Fibroblast of lung (primary cell): ENCODE measurements around the gene NUDT22. TPM values are rescaled to one million over a fixed set of nuclear protein-coding genes. Genes with fewer than 3 reads are reported as not detected.
A peak's percentile ranks its signal among the peaks of the same experiment; 100 is the strongest.

Source experiments
- DNase-seq, 2 donors: peaks; one replicate each; pipeline versions ENCODE4 v3.0.0 to v3.0.0-alpha.2; 2010; ENCODE audit warnings: low read depth in 2 of 2
- H2AFZ ChIP-seq: 2 replicates; pipeline ENCODE4 v1.5.1; 2012; ENCODE audit warnings: low read length, control low read depth, inconsistent platforms
- H3K27ac ChIP-seq: 2 replicates; pipeline ENCODE4 v1.5.1; 2011; ENCODE audit warnings: low read length, control low read depth; ENCODE audit not compliant: insufficient read depth
- H3K27me3 ChIP-seq: 2 replicates; pipeline ENCODE4 v1.5.1; 2011; ENCODE audit warnings: mild to moderate bottlenecking, low read length; ENCODE audit not compliant: control insufficient read depth, insufficient read depth
- H3K36me3 ChIP-seq: 2 replicates; pipeline ENCODE4 v1.5.1; 2011; ENCODE audit warnings: low read length; ENCODE audit not compliant: control insufficient read depth, insufficient read depth
- H3K4me1 ChIP-seq: 2 replicates; pipeline ENCODE4 v1.5.1; 2011; ENCODE audit warnings: low read length; ENCODE audit not compliant: control insufficient read depth, insufficient read depth; ENCODE audit errors: extremely low read depth
- H3K4me2 ChIP-seq: 2 replicates; pipeline ENCODE4 v1.5.1; 2011; ENCODE audit warnings: low read length, control low read depth; ENCODE audit not compliant: insufficient read depth; ENCODE audit errors: extremely low read depth
- H3K4me3 ChIP-seq, 4 experiments: fragments of 200-600 bp in 1 of 4; sonication (generic) in 1 of 4; replicated peaks in 1 of 4; 2 replicates each; pipeline ENCODE4 v1.5.1; 2011 to 2016; ENCODE audit warnings: low read length in 4 of 4, low read depth in 3 of 4, mild to moderate bottlenecking in 3 of 4, control low read depth in 2 of 4, inconsistent platforms in 1 of 4, mixed read lengths in 1 of 4; ENCODE audit not compliant: insufficient read depth in 1 of 4; ENCODE audit errors: control extremely low read depth in 1 of 4
- H3K79me2 ChIP-seq: 2 replicates; pipeline ENCODE4 v1.5.1; 2012; ENCODE audit warnings: mild to moderate bottlenecking, low read length, inconsistent platforms; ENCODE audit not compliant: control insufficient read depth, insufficient read depth
- H3K9ac ChIP-seq: 2 replicates; pipeline ENCODE4 v1.5.1; 2011; ENCODE audit warnings: mild to moderate bottlenecking, low read length, control low read depth; ENCODE audit not compliant: insufficient read depth
- H3K9me3 ChIP-seq: 2 replicates; pipeline ENCODE4 v1.5.1; 2012; ENCODE audit warnings: low read depth, low read length; ENCODE audit not compliant: control insufficient read depth, insufficient read depth
- H4K20me1 ChIP-seq: 2 replicates; pipeline ENCODE4 v1.5.1; 2011; ENCODE audit warnings: low read length; ENCODE audit not compliant: control insufficient read depth, insufficient read depth; ENCODE audit errors: extremely low read depth
- CTCF ChIP-seq, 2 donors: IDR thresholded peaks in 1 of 2; conservative IDR thresholded peaks in 1 of 2; 1 replicate in 1 of 2; 2 replicates in 1 of 2; pipeline ENCODE4 v1.5.1; 2011 to 2012; ENCODE audit warnings: low read length in 2 of 2, control low read depth in 1 of 2, inconsistent platforms in 1 of 2, low read depth in 1 of 2, mild to moderate bottlenecking in 1 of 2
- EZH2 ChIP-seq: IDR thresholded peaks from 2 replicates; pipeline ENCODE4 v1.5.1; 2012; ENCODE audit warnings: low read length, control low read depth, mild to moderate bottlenecking; ENCODE audit errors: missing control alignments
- polyA plus RNA-seq, 2 donors: library from polyadenylated mRNA; depleted of rRNA in 1 of 2; stranded (reverse) in 1 of 2; unstranded in 1 of 2; fragments of >200 nt; gene quantifications; 2 replicates each; pipeline ENCODE4 v1.2.1, GENCODE V29; 2011 to 2012; ENCODE audit warnings: missing spikeins in 1 of 2
- total RNA-seq: library from RNA; depleted of rRNA; stranded (reverse); fragments of >200 nt; gene quantifications from 2 replicates; pipeline ENCODE4 v1.2.1, GENCODE V29; 2014

NUDT22 gene
- total and polyA plus RNA-seq, 2 donors (not counting 1 experiment from before 2014, with no cell fraction given), result 18.5 to 71.5 TPM

- Histone ChIP-seq H3K9ac (no peak overlapping the region), H4K20me1 (no peaks in the 10 kb centered on the region), H3K79me2 (peaks cover 8% of the 10 kb centered on the region), H3K27me3 (no peaks in the 10 kb centered on the region), H3K4me3 (no peak overlapping the region), H3K4me2 (no peak overlapping the region), H3K9me3 (no peaks in the 10 kb centered on the region), H3K36me3 (peaks cover 14% of the 10 kb centered on the region), H3K27ac (no peak overlapping the region), H2AFZ (no peak overlapping the region), H3K4me1 (peaks cover 8% of the 10 kb centered on the region)
- DNase-seq, result no peak
- TF ChIP-seq CTCF (conservative IDR thresholded peaks at IDR 0.05 in 1 of 2, IDR thresholded peaks at IDR 0.05 in 1 of 2; ENCODE audit: low read depth in 1 of 2, low read length in 2 of 2), result no peak
- TF ChIP-seq EZH2, result no peak
These were observed 2.9 kb upstream of the NUDT22 start for GRCh38 chr11:64223001-64223651.

- H2AFZ ChIP-seq, result no peak overlapping the region
- peaks cover 14% of the 10 kb centered on the region for H3K36me3 ChIP-seq
These were observed 1.8 kb upstream of the NUDT22 start for GRCh38 chr11:64224151-64224890.

More at GRCh38 chr11:64224151-64224890, 1.8 kb upstream of the NUDT22 start:
- Histone ChIP-seq H3K79me2 (peaks cover 8% of the 10 kb centered on the region), H4K20me1 (no peaks in the 10 kb centered on the region), H3K9ac (no peak overlapping the region), H3K4me1 (peaks cover 8% of the 10 kb centered on the region), H3K27ac (no peak overlapping the region), H3K27me3 (no peaks in the 10 kb centered on the region), H3K4me2 (no peak overlapping the region), H3K9me3 (no peaks in the 10 kb centered on the region), H3K4me3 (no peak overlapping the region)
- TF ChIP-seq CTCF (conservative IDR thresholded peaks at IDR 0.05 in 1 of 2, IDR thresholded peaks at IDR 0.05 in 1 of 2; ENCODE audit: low read depth in 1 of 2, low read length in 2 of 2) (no peak), EZH2 (no peak)
- peak in 1 of 2 donors; percentile 37 for DNase-seq
